ENCODE results near the gene GSG1.

Gene GSG1

DNA sequence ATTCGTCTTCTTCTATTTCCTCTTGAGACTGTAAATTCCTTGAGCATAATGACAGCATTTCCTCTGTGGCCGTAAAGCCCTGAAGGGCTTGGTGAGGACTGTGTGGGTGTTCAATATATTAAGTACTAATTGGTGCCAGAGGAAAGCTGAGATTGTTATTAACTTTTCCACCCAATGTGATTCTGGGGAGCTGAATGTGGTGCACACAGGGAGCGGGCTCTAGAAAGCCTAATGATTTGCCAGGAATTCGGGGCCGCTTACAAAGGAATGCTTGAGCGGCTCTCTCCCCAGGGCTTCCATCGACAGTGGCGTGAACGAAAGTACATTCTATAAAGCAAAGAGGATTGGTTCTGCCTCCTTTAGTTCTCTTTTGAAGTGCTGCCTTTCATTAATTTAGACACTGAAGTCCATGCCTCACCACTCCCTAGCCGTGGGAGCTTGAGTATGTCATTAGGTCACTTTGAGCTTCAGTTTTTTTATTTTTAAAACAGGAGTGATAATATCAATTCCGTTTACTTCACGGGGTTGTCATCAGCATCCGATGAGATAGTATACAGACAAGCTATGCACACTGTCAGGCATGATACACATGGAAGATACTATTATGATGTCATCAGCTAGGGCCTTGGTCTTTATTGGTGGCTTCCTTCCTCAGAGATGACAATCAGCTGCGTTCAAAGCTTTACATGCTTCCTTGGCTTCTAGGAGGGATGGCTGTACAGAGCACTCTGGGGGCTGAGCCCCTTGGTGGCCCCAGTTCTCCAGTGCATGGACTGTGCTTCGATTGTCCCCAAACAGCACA lies 11.0 kb upstream of the GSG1 start:
- CTCF ChIA-PET, result interaction anchor here (0.5 to 1.2 kb wide), 4 partner anchors 79 to 798 kb away, joined by 3 read pairs; no protein-coding TSS in a partner anchor
- POLR2A ChIA-PET, result interaction anchor here (1.7 kb wide), 1 partner anchor 12 kb away, joined by 7 read pairs; no protein-coding TSS in a partner anchor
- TF ChIP-seq ELF4 (IDR thresholded peaks at IDR 0.05), result no peak
- TF ChIP-seq ZNF384 (IDR thresholded peaks at IDR 0.05), result no peak
- no peak for TF ChIP-seq CTBP1 (IDR thresholded peaks at IDR 0.05; ENCODE audit: borderline replicate concordance)
- TF ChIP-seq, protein P1, sequence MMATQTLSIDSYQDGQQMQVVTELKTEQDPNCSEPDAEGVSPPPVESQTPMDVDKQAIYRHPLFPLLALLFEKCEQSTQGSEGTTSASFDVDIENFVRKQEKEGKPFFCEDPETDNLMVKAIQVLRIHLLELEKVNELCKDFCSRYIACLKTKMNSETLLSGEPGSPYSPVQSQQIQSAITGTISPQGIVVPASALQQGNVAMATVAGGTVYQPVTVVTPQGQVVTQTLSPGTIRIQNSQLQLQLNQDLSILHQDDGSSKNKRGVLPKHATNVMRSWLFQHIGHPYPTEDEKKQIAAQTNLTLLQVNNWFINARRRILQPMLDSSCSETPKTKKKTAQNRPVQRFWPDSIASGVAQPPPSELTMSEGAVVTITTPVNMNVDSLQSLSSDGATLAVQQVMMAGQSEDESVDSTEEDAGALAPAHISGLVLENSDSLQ (IDR thresholded peaks at IDR 0.05), result no peak
- TF ChIP-seq HDGF (IDR thresholded peaks at IDR 0.05; ENCODE audit: borderline replicate concordance), result no peak
- TF ChIP-seq FOXA1 (IDR thresholded peaks at IDR 0.05), result no peak
- no peak for TF ChIP-seq SUZ12 (IDR thresholded peaks at IDR 0.05)
- no peak for TF ChIP-seq NFRKB (IDR thresholded peaks at IDR 0.05)
- TF ChIP-seq BHLHE40 (IDR thresholded peaks at IDR 0.05; ENCODE audit: borderline replicate concordance), result no peak
- no peak for TF ChIP-seq FOXK2 (IDR thresholded peaks at IDR 0.05)
- no peak for TF ChIP-seq L3MBTL2 (conservative IDR thresholded peaks at IDR 0.05)
- no peak for TF ChIP-seq FOXM1 (IDR thresholded peaks at IDR 0.05; ENCODE audit: borderline replicate concordance)
- TF ChIP-seq TARDBP (IDR thresholded peaks at IDR 0.05), result no peak
- no peak for TF ChIP-seq SP1 (IDR thresholded peaks at IDR 0.05)
- TF ChIP-seq ARNT (IDR thresholded peaks at IDR 0.05), result no peak
- TF ChIP-seq LEF1 (IDR thresholded peaks at IDR 0.05; ENCODE audit: borderline replicate concordance), result no peak
- no peak for DNase-seq (ENCODE audit: extremely low spot score)

GRCh38 chr12:13112968-13113367 lies 9.5 kb upstream of the GSG1 start:
- CTCF ChIA-PET, result no interaction called here
- POLR2A ChIA-PET, result no interaction called here
- no peak for DNase-seq (ENCODE audit: extremely low spot score)
- TF ChIP-seq BHLHE40 (IDR thresholded peaks at IDR 0.05; ENCODE audit: borderline replicate concordance) (no peak), ELF4 (IDR thresholded peaks at IDR 0.05) (no peak), TARDBP (IDR thresholded peaks at IDR 0.05) (no peak), SP1 (IDR thresholded peaks at IDR 0.05) (no peak), ARNT (IDR thresholded peaks at IDR 0.05) (no peak), NFRKB (IDR thresholded peaks at IDR 0.05) (no peak), FOXK2 (IDR thresholded peaks at IDR 0.05) (no peak), FOXA1 (IDR thresholded peaks at IDR 0.05) (no peak), LEF1 (IDR thresholded peaks at IDR 0.05; ENCODE audit: borderline replicate concordance) (no peak), HDGF (IDR thresholded peaks at IDR 0.05; ENCODE audit: borderline replicate concordance) (no peak), FOXM1 (IDR thresholded peaks at IDR 0.05; ENCODE audit: borderline replicate concordance) (no peak), ZNF384 (IDR thresholded peaks at IDR 0.05) (no peak), L3MBTL2 (conservative IDR thresholded peaks at IDR 0.05) (no peak), CTBP1 (IDR thresholded peaks at IDR 0.05; ENCODE audit: borderline replicate concordance) (no peak), SUZ12 (IDR thresholded peaks at IDR 0.05) (no peak)
- TF ChIP-seq, protein P1 (IDR thresholded peaks at IDR 0.05), result no peak

GRCh38 chr12:13106666-13107065 lies 3.2 kb upstream of the GSG1 start:
- TF ChIP-seq ELF4 (IDR thresholded peaks at IDR 0.05) (no peak), CTBP1 (IDR thresholded peaks at IDR 0.05; ENCODE audit: borderline replicate concordance) (no peak), HDGF (IDR thresholded peaks at IDR 0.05; ENCODE audit: borderline replicate concordance) (no peak), LEF1 (IDR thresholded peaks at IDR 0.05; ENCODE audit: borderline replicate concordance) (no peak), NFRKB (IDR thresholded peaks at IDR 0.05) (no peak), ZNF384 (IDR thresholded peaks at IDR 0.05) (no peak), FOXK2 (IDR thresholded peaks at IDR 0.05) (no peak), FOXA1 (IDR thresholded peaks at IDR 0.05) (no peak), L3MBTL2 (conservative IDR thresholded peaks at IDR 0.05) (no peak), SUZ12 (IDR thresholded peaks at IDR 0.05) (no peak), SP1 (IDR thresholded peaks at IDR 0.05) (no peak), TARDBP (IDR thresholded peaks at IDR 0.05) (no peak), FOXM1 (IDR thresholded peaks at IDR 0.05; ENCODE audit: borderline replicate concordance) (no peak), BHLHE40 (IDR thresholded peaks at IDR 0.05; ENCODE audit: borderline replicate concordance) (no peak), ARNT (IDR thresholded peaks at IDR 0.05) (no peak)
- TF ChIP-seq, protein P1 (IDR thresholded peaks at IDR 0.05), result no peak
- CTCF ChIA-PET, result no interaction called here
- DNase-seq (ENCODE audit: extremely low spot score), result no peak

GRCh38 chr12:13105781-13106180 lies 2.3 kb upstream of the GSG1 start:
- ChIA-PET CTCF (interaction anchor here (0.7 kb wide), 1 partner anchor 225 kb away, joined by 4 read pairs; no protein-coding TSS in a partner anchor), POLR2A (no interaction called here)
- DNase-seq (ENCODE audit: extremely low spot score), result no peak
- TF ChIP-seq FOXK2 (IDR thresholded peaks at IDR 0.05) (no peak), FOXM1 (IDR thresholded peaks at IDR 0.05; ENCODE audit: borderline replicate concordance) (no peak)

More at GRCh38 chr12:13106666-13107065, 3.2 kb upstream of the GSG1 start:
- POLR2A ChIA-PET, result no interaction called here

- TF ChIP-seq ELF4 (IDR thresholded peaks at IDR 0.05) (no peak), LEF1 (IDR thresholded peaks at IDR 0.05; ENCODE audit: borderline replicate concordance) (no peak), FOXM1 (IDR thresholded peaks at IDR 0.05; ENCODE audit: borderline replicate concordance) (no peak), SP1 (IDR thresholded peaks at IDR 0.05) (no peak)
- ChIA-PET CTCF (interaction anchor here (0.7 to 1.1 kb wide), 2 partner anchors 104 to 107 kb away, joined by 3 to 6 read pairs; no protein-coding TSS in a partner anchor), POLR2A (no interaction called here)
- DNase-seq (ENCODE audit: extremely low spot score), result no peak
These were observed 942 bp upstream of the GSG1 start for GRCh38 chr12:13104409-13104808.

Data from HEK293T (cell line).